Measurements from ENCODE around the gene AGPAT3.

Gene AGPAT3

DNA sequence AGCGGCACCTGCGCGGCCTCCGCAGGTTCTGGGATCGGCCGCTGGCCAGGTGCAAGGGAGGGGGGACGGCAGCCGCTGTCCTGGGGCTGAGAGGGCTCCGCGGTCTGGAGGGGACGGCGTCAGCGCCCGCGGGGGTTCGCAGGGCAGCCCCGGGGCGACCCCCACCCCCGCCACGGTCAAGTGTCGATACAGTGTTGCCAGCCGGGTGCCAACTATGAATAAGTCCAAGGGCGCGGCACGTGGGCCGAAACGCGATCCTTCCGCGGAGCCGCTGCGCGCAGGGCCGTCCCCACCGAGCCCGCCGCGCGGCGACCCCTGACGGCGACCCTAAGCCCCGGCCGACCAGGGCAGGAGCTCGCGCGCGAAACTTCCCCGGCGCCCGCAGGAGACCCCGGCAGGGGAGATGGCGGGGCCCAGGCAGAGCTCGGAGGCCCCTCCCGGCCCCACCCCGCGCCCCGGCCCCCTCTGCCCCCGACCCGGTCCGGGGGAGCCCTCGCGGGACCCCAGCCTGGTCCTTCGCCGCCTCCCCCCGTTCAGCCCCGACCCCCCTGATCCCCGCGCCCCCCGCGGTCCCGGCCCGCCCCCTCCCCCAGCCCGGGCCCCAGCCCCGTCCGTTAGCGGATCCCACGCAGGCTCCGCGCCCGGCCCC lies 586 bp upstream of the AGPAT3 start:
- Mint-ChIP-seq H3K36me3 (ENCODE audit: low read depth) (peaks cover 29% of the 10 kb centered on the region), H3K27ac (no peak overlapping the region), H3K4me3 (no peak overlapping the region), H3K4me1 (ENCODE audit: low read depth) (peaks cover 31% of the 10 kb centered on the region), H3K27me3 (ENCODE audit: low read depth) (no peaks in the 10 kb centered on the region), H3K9me3 (no peaks in the 10 kb centered on the region)
- peak; percentile 51 for DNase-seq (ENCODE audit: low spot score)

DNA sequence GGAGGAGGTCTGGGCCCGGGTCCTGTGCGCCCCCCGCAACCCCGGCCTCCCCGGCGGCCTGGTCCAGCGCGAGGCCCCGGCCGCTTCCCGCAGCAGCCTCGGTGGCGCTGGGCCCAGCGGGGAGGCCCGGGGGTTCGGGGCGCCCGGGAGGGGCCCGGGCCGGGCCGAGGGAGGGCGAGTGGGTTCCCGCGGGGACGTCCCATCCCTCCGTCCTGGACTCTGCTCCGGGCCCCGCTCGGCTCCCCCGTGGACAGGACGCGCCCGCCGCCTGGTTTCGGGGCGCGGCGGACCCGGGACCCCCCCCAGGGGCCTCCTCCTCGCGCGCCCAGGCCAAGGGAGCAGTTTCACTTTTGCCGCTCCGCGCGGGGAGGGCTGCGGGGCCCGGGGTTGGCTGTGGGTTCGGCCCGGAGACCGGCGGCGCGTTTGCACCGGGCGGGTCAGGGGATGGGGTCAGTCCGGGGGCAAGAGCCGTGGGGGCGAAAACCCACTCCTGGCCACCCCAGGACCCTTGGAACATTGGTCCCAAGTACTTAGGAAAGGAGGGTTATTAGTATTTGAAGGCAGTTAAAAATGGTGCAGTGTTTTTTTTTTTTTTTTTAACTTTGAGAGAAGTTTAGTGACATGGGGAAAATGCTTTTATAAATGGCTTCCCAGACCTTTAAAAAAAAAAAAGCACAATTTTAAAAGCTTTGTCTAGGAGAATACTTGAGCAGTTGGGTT lies 677 bp downstream of the AGPAT3 start:
- Mint-ChIP-seq H3K36me3 (ENCODE audit: low read depth) (peaks cover 31% of the 10 kb centered on the region), H3K27me3 (ENCODE audit: low read depth) (no peaks in the 10 kb centered on the region), H3K9me3 (no peaks in the 10 kb centered on the region), H3K27ac (peak overlapping the region; percentile 91), H3K4me1 (ENCODE audit: low read depth) (peaks cover 33% of the 10 kb centered on the region), H3K4me3 (peak overlapping the region; percentile 87)
- DNase-seq (ENCODE audit: low spot score) = peak; percentile 56

DNA sequence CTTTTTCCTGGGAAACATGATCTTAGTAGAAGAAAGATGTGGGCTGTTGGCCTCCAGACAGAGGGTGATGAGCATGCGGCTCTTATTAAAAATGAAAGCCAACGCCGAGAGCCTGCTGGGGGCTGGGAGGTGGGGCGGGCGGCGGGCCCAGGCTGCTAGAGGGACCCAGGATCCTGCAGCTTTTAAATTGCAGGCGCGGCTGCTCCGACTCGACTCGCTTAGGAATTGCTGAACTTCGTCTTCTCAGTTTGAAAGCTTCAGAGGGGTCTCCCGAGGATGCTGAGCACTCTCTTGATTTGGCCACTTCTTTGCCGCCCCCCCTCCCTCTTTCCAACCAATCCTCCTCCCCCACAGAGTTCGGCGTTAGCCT lies 1.2 kb downstream of the AGPAT3 start:
- Mint-ChIP-seq H3K27me3 (ENCODE audit: low read depth) (no peaks in the 10 kb centered on the region), H3K27ac (peak overlapping the region; percentile 91), H3K36me3 (ENCODE audit: low read depth) (peaks cover 36% of the 10 kb centered on the region), H3K4me3 (peak overlapping the region; percentile 87), H3K4me1 (ENCODE audit: low read depth) (peaks cover 38% of the 10 kb centered on the region), H3K9me3 (no peaks in the 10 kb centered on the region)
- no peak for DNase-seq (ENCODE audit: low spot score)

DNA sequence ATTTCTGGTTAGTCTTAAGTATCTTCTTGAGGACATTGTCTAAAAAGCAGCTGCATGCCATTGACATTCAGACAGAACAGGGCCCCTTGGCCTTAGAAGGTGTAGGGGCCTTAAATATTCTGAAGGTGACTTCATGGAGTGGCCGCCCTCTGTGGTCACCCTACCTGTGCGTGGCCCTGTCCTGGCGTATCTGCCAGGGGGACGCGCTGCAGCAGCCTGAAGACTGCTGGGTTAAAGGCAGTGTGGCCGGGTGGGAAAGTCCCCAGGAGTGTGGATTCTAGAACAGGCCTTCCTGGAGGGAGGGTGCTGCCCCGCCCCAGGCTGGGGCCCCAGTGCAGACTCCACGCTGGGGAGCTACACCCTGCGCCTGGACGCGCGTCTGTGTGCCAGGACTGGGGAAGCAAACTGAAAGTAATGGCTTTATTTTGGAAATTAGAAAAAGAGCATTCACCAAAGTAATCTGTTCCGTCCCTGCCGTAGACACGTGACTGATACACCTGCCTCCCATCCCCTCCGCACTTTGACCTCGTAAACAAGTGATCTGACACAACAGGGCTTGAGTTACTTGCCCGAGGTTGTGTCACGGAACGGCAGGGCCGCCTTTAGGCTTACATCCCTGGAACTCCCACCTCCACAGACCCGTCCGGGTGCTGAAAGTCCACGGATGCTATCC lies 1.8 kb downstream of the AGPAT3 start:
- peak; percentile 64 for DNase-seq (ENCODE audit: low spot score)
- peak overlapping the region; percentile 87 for H3K4me3 Mint-ChIP-seq

DNA sequence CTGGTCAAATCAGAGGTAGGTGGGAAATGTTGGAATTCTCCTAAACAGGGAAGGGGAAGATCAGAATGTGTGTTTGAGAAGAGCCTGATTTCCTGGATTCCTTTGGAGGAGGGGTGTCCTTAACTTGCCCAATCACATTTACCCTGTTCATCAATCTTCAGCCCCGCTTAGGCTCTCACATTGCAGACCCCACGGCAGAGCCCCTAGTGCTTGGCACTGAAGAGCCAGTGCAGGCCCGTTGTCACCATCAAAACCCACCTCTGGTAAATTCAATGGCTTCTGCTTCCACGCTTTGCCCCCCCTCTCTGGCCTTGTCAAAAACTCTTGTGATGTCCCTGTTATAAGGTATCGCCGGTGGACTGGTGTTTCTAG lies 2.3 kb downstream of the AGPAT3 start:
- peaks cover 43% of the 10 kb centered on the region for H3K36me3 Mint-ChIP-seq (ENCODE audit: low read depth)
- peak overlapping the region; percentile 87 for H3K4me3 Mint-ChIP-seq
- DNase-seq (ENCODE audit: low spot score) = no peak
- no peaks in the 10 kb centered on the region for H3K9me3 Mint-ChIP-seq
- peaks cover 45% of the 10 kb centered on the region for H3K4me1 Mint-ChIP-seq (ENCODE audit: low read depth)
- no peaks in the 10 kb centered on the region for H3K27me3 Mint-ChIP-seq (ENCODE audit: low read depth)
- peak overlapping the region; percentile 91 for H3K27ac Mint-ChIP-seq

More for the DNA sequence above, 1.8 kb downstream of the AGPAT3 start:
- Mint-ChIP-seq H3K36me3 (ENCODE audit: low read depth) (peaks cover 41% of the 10 kb centered on the region), H3K27me3 (ENCODE audit: low read depth) (no peaks in the 10 kb centered on the region), H3K9me3 (no peaks in the 10 kb centered on the region), H3K4me1 (ENCODE audit: low read depth) (peaks cover 42% of the 10 kb centered on the region), H3K27ac (peak overlapping the region; percentile 91)

DNA sequence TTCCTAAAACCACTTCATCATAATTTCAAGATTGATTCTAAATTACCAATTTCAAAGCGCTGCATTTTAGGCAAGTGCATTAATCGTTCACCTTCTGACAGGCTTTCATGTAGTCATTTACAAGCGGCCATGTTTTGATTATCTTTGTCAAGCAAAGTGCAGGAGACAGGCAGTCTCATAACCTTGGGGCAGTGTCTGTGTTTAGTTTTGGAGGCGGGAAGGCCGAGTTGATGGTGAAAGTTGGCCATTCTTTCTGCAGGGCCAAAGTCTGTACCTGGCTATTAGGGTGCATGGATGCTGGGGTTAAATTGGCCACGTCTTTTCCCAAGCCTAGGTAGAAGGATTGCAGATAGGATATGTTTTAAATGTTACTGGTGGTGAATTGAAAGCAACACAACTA lies 2.9 kb downstream of the AGPAT3 start:
- peaks cover 50% of the 10 kb centered on the region for H3K4me1 Mint-ChIP-seq (ENCODE audit: low read depth)
- peak overlapping the region; percentile 91 for H3K27ac Mint-ChIP-seq
- H3K36me3 Mint-ChIP-seq (ENCODE audit: low read depth) = peaks cover 50% of the 10 kb centered on the region

DNA sequence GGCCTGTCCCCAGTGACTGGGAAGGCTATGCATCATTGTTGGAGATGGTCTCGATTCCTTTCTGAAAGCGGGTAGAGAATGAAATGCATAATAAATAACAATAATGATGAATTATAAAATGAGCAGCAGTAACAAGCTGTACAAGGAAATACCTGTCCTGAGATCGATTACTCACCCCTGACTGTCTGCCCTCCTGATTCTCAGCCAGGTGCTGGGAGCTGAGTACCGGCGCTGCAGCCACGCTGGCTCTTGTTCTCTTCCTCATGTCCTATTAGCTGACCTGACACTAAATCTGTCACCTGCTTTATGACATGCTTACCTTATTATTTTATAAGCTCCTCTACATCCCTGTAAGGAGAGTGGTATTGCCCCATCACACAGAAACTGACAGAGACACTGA lies 3.4 kb downstream of the AGPAT3 start:
- Mint-ChIP-seq H3K9me3 (no peaks in the 10 kb centered on the region), H3K4me1 (ENCODE audit: low read depth) (peaks cover 49% of the 10 kb centered on the region), H3K27me3 (ENCODE audit: low read depth) (no peaks in the 10 kb centered on the region), H3K36me3 (ENCODE audit: low read depth) (peaks cover 55% of the 10 kb centered on the region), H3K27ac (peak overlapping the region; percentile 91), H3K4me3 (peak overlapping the region; percentile 87)
- no peak for DNase-seq (ENCODE audit: low spot score)

More for the DNA sequence above, 2.9 kb downstream of the AGPAT3 start:
- no peak for DNase-seq (ENCODE audit: low spot score)
- Mint-ChIP-seq H3K27me3 (ENCODE audit: low read depth) (no peaks in the 10 kb centered on the region), H3K4me3 (peak overlapping the region; percentile 87), H3K9me3 (no peaks in the 10 kb centered on the region)

DNA sequence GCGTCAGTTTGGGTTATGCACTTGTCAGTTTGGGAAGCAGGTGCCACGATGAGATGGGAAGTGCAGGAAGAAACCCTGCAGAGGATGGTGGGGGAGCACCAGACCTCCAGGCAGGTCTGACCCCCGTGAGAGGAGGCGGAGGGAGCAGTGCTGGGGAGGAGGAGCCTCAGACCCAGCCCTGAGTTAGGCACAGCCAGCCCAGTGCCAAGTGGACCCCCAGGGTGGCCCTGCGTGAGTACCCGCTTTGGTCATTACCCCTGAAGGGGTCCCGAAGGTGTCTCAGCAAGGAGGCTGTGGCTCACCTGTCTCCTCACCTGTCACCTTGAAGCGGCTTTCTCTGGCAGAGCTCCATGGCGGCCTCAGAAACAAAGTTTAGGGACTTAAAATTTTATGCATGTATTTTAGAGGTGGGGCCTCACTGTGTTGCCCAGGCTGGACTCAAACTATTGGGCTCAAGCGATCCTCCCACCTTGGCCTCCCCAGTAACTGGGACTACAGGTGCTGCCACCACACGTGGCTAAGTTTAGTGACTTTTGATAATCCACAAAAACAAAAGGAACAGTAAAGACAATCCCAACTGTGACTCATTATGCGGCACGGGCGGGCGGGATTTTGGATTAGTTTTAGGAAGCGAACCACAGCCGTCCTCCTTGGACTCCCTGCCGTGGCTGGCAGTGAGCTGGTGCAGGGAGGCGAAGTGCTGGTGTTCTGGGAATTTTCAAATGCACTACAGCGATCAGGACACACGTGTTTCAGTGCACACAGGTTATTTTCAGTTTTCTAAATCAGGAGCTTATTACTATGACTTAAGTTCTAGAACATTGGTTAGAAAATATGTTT lies 4.7 kb downstream of the AGPAT3 start:
- no peaks in the 10 kb centered on the region for H3K9me3 Mint-ChIP-seq
- H3K4me3 Mint-ChIP-seq = no peak overlapping the region
- peaks cover 64% of the 10 kb centered on the region for H3K36me3 Mint-ChIP-seq (ENCODE audit: low read depth)
- no peak for DNase-seq (ENCODE audit: low spot score)
- no peaks in the 10 kb centered on the region for H3K27me3 Mint-ChIP-seq (ENCODE audit: low read depth)
- H3K27ac Mint-ChIP-seq = peak overlapping the region; percentile 56
- peaks cover 55% of the 10 kb centered on the region for H3K4me1 Mint-ChIP-seq (ENCODE audit: low read depth)

DNA sequence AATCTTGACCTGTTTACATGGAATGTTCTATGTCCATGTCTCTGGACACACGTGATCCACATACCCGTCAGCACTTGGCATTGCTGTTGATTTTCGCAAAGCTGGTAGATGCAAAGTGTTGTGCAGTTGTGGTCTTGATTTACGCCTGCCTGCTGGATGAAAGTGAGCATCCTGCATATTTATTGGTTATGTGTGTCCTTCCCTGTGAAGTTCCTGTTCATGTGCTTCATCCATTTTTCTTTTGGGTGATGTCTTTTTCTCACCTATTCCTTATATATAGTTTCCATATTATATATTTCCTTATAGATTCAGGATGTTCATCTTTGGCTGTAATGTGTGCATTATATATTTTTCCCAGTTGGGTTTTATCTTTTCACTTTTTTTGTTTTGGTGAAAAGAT lies 6.5 kb downstream of the AGPAT3 start:
- no peaks in the 10 kb centered on the region for H3K9me3 Mint-ChIP-seq
- H3K4me1 Mint-ChIP-seq (ENCODE audit: low read depth) = peaks cover 57% of the 10 kb centered on the region
- H3K36me3 Mint-ChIP-seq (ENCODE audit: low read depth) = peaks cover 75% of the 10 kb centered on the region
- DNase-seq (ENCODE audit: low spot score) = no peak
- H3K4me3 Mint-ChIP-seq = no peak overlapping the region
- H3K27me3 Mint-ChIP-seq (ENCODE audit: low read depth) = no peaks in the 10 kb centered on the region
- no peak overlapping the region for H3K27ac Mint-ChIP-seq

DNA sequence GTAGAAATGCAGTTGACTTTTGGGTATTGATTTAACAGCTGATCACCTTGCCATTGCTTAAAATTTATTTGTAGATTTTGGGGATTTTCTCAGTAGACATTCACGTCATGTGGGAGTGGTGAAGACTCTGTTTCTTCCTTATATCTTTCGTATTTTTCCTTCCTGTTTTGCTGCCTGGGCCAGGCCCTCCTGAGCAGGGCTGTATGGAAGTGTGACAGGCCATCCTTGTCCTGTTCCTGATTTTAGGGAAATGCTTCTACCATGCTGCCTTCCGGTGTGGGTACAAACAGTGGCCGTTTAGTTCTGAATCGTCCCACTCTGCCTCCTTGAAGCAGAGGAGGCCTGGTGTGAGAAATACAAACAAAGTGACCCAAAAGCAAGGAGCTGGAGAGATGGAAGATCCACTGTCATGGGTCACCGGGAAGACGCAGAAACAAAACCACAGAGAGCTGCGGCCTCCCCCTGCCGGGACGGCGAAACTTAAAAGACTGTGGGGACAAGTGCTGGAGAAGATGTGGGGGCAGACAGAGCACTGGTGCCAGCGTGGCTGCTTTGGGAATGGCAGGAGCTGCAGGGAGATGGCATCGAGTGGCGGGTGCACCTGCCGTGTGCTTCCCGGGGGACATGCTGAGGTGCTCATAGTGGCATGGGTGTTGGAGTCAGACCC lies 7.6 kb downstream of the AGPAT3 start:
- H3K4me1 Mint-ChIP-seq (ENCODE audit: low read depth) = peaks cover 48% of the 10 kb centered on the region
- peaks cover 68% of the 10 kb centered on the region for H3K36me3 Mint-ChIP-seq (ENCODE audit: low read depth)
- no peak for DNase-seq (ENCODE audit: low spot score)
- no peak overlapping the region for H3K4me3 Mint-ChIP-seq
- H3K27me3 Mint-ChIP-seq (ENCODE audit: low read depth) = no peaks in the 10 kb centered on the region
- no peak overlapping the region for H3K27ac Mint-ChIP-seq
- no peaks in the 10 kb centered on the region for H3K9me3 Mint-ChIP-seq

DNA sequence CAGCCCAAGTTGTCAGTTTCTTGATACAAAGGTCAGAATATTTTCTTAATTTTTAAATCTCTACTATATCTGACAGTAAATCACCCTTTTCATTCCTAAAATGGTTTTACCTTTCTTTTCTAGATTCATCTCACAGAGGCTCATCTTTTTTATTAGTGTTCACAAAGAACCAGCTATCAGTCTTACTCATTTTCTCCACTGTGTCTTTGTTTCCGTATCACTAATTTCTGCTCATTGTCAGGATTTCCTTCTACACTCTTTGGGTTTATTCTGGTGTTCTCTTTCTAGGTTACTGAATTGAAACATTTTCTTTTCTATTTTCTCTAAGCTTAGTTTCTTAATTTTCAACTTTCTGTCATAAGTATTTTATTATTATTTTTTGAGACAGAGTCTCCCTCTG lies 8.7 kb downstream of the AGPAT3 start:
- H3K9me3 Mint-ChIP-seq = no peaks in the 10 kb centered on the region
- no peaks in the 10 kb centered on the region for H3K27me3 Mint-ChIP-seq (ENCODE audit: low read depth)
- H3K36me3 Mint-ChIP-seq (ENCODE audit: low read depth) = peaks cover 69% of the 10 kb centered on the region
- H3K4me1 Mint-ChIP-seq (ENCODE audit: low read depth) = peaks cover 40% of the 10 kb centered on the region
- H3K27ac Mint-ChIP-seq = peak overlapping the region; percentile 42
- no peak overlapping the region for H3K4me3 Mint-ChIP-seq
- no peak for DNase-seq (ENCODE audit: low spot score)

DNA sequence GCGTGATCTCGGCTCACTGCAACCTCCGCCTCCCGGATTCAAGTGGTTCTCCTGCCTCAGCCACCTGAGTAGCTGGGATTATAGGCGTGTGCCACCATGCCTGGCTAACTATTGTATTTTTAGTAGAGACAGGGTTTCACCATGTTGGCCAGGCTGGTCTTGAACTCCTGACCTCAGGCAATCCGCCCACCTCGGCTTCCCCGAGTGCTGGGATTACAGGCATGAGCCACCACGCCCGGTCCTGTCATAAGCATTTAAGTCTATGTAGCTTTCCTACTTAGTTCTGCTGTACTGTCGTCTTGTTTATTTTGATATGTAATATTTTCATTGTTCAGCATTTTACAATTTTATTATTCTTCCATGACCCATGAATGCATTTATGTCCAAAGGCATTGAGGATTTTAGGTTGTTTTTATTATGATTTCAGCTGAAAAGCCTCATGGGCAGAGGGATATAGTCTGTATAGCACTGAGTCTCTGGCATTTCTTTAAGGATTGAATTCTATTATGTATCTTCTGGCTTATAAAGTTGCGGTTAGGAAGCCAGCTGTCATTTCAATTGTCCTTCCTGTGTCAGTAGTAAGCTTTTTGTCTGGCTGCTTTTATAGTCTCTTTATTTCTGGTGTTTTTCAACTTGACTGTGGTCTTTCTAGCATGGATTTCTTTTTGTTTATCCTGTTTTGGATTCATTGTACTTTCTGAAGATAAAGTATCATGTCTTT lies 9.2 kb downstream of the AGPAT3 start:
- Mint-ChIP-seq H3K9me3 (no peaks in the 10 kb centered on the region), H3K27ac (peak overlapping the region; percentile 28), H3K4me3 (no peak overlapping the region), H3K27me3 (ENCODE audit: low read depth) (no peaks in the 10 kb centered on the region), H3K36me3 (ENCODE audit: low read depth) (peaks cover 65% of the 10 kb centered on the region), H3K4me1 (ENCODE audit: low read depth) (peaks cover 34% of the 10 kb centered on the region)
- no peak for DNase-seq (ENCODE audit: low spot score)

DNA sequence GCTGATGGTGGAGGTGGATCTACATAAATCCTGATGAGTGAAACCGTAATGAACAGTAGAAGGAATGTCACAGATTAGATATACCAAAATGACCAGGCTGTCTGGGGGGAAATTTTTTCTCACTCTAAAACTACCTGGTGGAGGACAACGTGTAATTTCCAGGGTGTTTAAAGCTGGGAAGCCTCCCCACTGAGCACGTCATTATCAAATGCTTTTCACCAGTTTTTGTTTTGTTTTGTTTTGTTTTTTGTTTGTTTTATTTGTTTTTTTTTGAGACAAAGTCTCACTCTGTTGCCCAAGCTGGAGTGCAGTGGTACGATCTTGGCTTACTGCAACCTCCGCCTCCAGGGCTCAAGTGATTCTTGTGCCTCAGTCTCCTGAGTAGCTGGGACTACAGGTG lies 11.6 kb downstream of the AGPAT3 start:
- DNase-seq (ENCODE audit: low spot score) = no peak
- Mint-ChIP-seq H3K27me3 (ENCODE audit: low read depth) (no peaks in the 10 kb centered on the region), H3K36me3 (ENCODE audit: low read depth) (peaks cover 57% of the 10 kb centered on the region), H3K4me1 (ENCODE audit: low read depth) (peaks cover 37% of the 10 kb centered on the region), H3K4me3 (no peak overlapping the region), H3K27ac (no peak overlapping the region), H3K9me3 (no peaks in the 10 kb centered on the region)

All from T-helper 2 cell treated with Interferon-gamma antibody and Interleukin-4, amounts not matched to agents 5 μg/mL and 100 μg/mL, for 36 hours (primary cell).